Mesothelial cell of epicardium (in vitro differentiated cells): ENCODE data around the gene WDR36. TPM values are rescaled to one million over a fixed set of nuclear protein-coding genes. Genes with fewer than 3 reads are reported as not detected.

Source experiments
- DNase-seq, 2 experiments: peaks; one replicate each; pipeline ENCODE4 v3.0.0; 2021; ENCODE audit warnings: low spot score in 2 of 2; ENCODE audit not compliant: unreplicated experiment in 2 of 2
- H3K27ac Mint-ChIP-seq: 2 replicates; pipeline ENCODE4 v1.8.0; 2021; ENCODE audit warnings: mixed read lengths
- H3K27me3 Mint-ChIP-seq: 2 replicates; pipeline ENCODE4 v1.8.0; 2021; ENCODE audit warnings: low read depth, mixed read lengths
- H3K36me3 Mint-ChIP-seq: 2 replicates; pipeline ENCODE4 v1.8.0; 2021; ENCODE audit warnings: mixed read lengths
- H3K4me1 Mint-ChIP-seq: 2 replicates; pipeline ENCODE4 v1.8.0; 2021; ENCODE audit warnings: mixed read lengths
- H3K4me3 Mint-ChIP-seq: 2 replicates; pipeline ENCODE4 v1.8.0; 2021; ENCODE audit warnings: mild to moderate bottlenecking, moderate library complexity, mixed read lengths
- H3K9me3 Mint-ChIP-seq: 2 replicates; pipeline ENCODE4 v1.8.0; 2021; ENCODE audit warnings: mixed read lengths
- total RNA-seq: library from RNA; stranded (reverse); gene quantifications from 3 replicates; pipeline ENCODE4 v1.2.1, GENCODE V29; 2021
- TF ChIP-seq, protein P1 (sequence below): fragments of 200-600 bp; sonication (generic); IDR thresholded peaks from one replicate; pipeline ENCODE4 v1.5.0; 2021; ENCODE audit warnings: antibody characterized with exemption; ENCODE audit not compliant: unreplicated experiment

The WDR36 gene
- total RNA-seq, 1 donor from 2014 or later = 37.6 TPM

GRCh38 chr5:111146053-111146452 is 53.9 kb downstream of the WDR36 start:
- peaks cover 11% of the 10 kb centered on the region for H3K4me1 Mint-ChIP-seq
- H3K27ac Mint-ChIP-seq = no peak overlapping the region
- H3K27me3 Mint-ChIP-seq = no peaks in the 10 kb centered on the region
- no peak for DNase-seq
- H3K36me3 Mint-ChIP-seq = no peaks in the 10 kb centered on the region
- TF ChIP-seq, protein P1, sequence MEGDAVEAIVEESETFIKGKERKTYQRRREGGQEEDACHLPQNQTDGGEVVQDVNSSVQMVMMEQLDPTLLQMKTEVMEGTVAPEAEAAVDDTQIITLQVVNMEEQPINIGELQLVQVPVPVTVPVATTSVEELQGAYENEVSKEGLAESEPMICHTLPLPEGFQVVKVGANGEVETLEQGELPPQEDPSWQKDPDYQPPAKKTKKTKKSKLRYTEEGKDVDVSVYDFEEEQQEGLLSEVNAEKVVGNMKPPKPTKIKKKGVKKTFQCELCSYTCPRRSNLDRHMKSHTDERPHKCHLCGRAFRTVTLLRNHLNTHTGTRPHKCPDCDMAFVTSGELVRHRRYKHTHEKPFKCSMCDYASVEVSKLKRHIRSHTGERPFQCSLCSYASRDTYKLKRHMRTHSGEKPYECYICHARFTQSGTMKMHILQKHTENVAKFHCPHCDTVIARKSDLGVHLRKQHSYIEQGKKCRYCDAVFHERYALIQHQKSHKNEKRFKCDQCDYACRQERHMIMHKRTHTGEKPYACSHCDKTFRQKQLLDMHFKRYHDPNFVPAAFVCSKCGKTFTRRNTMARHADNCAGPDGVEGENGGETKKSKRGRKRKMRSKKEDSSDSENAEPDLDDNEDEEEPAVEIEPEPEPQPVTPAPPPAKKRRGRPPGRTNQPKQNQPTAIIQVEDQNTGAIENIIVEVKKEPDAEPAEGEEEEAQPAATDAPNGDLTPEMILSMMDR = no peak
- H3K4me3 Mint-ChIP-seq = no peak overlapping the region
- H3K9me3 Mint-ChIP-seq = peaks cover 16% of the 10 kb centered on the region

DNA sequence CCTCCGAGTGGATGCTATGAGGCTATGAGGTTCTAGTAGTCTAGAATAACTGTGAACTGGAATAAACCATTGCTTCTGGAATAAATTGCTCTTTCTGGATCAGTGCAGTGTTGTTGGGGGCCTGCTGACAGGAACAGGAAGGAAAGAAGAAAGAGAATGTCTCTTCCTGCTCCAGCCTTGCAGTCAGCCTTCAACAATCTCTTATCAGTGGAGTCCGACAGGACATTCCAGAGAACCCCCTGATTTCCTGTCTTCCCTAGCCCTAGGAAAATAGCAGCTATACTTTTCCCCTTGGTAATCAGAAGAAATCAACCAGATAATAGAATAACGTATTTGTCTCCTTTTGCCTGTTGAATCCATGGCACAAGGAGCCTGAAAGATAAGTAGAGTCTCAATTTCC is 55.4 kb downstream of the WDR36 start:
- no peaks in the 10 kb centered on the region for H3K36me3 Mint-ChIP-seq
- H3K27me3 Mint-ChIP-seq = no peaks in the 10 kb centered on the region
- H3K27ac Mint-ChIP-seq = no peak overlapping the region
- H3K9me3 Mint-ChIP-seq = peaks cover 4% of the 10 kb centered on the region
- peaks cover 20% of the 10 kb centered on the region for H3K4me1 Mint-ChIP-seq
- H3K4me3 Mint-ChIP-seq = no peak overlapping the region
- DNase-seq = no peak
- TF ChIP-seq, protein P1 = no peak

DNA sequence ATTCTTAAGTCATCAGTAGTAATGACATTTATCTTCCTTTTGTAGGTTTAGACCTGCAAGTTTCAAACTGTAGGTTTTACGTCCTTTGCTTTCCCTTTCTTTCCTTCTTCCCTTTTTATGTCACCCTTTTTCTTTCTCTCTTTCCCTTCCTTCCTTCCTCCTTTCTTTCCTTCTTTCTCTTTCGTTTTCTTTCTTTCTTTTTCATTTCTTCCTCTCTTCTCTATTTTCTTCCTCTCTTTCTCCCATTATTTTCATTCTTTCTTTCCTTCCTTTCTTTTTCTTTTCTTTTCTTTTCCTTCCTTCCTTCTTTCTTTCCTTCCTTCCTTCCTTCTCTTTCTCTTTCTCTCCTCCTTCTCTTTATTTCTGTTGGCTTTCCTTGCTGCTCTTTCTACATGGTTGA is 59.9 kb downstream of the WDR36 start:
- Mint-ChIP-seq H3K4me1 (peaks cover 23% of the 10 kb centered on the region), H3K4me3 (no peak overlapping the region), H3K36me3 (no peaks in the 10 kb centered on the region), H3K27me3 (no peaks in the 10 kb centered on the region), H3K9me3 (peaks cover 4% of the 10 kb centered on the region), H3K27ac (peak overlapping the region; percentile 49)
- TF ChIP-seq, protein P1 = no peak
- no peak for DNase-seq

DNA sequence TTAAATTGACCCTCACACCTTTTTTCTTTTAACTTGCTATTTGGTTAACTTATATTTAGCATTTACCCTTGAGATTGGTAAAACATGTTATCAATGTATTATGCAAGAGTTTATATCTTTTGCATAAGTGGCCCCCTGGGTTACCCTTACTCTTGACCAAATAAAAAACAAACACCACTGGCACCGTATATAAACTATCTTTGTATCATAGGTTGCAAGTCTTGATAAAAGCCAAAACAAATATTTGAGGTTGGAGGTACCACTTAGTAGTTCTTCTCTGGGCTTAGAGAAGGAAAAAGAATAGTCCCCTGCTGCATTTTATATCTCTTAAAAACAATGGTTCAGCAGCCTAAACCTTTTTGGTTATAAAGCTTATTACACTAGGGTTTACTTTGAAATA is 61.3 kb downstream of the WDR36 start:
- no peak overlapping the region for H3K4me3 Mint-ChIP-seq
- DNase-seq = no peak
- no peaks in the 10 kb centered on the region for H3K36me3 Mint-ChIP-seq
- no peaks in the 10 kb centered on the region for H3K9me3 Mint-ChIP-seq
- TF ChIP-seq, protein P1 = no peak
- H3K27ac Mint-ChIP-seq = no peak overlapping the region
- H3K27me3 Mint-ChIP-seq = no peaks in the 10 kb centered on the region
- peaks cover 33% of the 10 kb centered on the region for H3K4me1 Mint-ChIP-seq

- peaks cover 35% of the 10 kb centered on the region for H3K4me1 Mint-ChIP-seq
- TF ChIP-seq, protein P1 = no peak
- DNase-seq = no peak
- no peaks in the 10 kb centered on the region for H3K9me3 Mint-ChIP-seq
- H3K4me3 Mint-ChIP-seq = no peak overlapping the region
- no peaks in the 10 kb centered on the region for H3K36me3 Mint-ChIP-seq
- H3K27me3 Mint-ChIP-seq = no peaks in the 10 kb centered on the region
- no peak overlapping the region for H3K27ac Mint-ChIP-seq
Measured at GRCh38 chr5:111153945-111154344, 61.8 kb downstream of the WDR36 start.
